NK-92 treated with Interleukin-12 subunit alpha and Interleukin-12 subunit beta, amount 100 ng/mL, for 24 hours (cell line): Measurements from ENCODE around the gene TTPAL.
"Not testable (repeated sequence)": the region's sequence is repeated elsewhere in the genome, so short reads cannot be mapped to it uniquely, and the experiment has no call there.

Experiments used
- DNase-seq: peaks from one replicate; lab custom pipeline; 2025; lab: John Stamatoyannopoulos, UW

Gene TTPAL

GRCh38 chr20:44468044-44468782, 7.5 kb upstream of the TTPAL start:
- no peak for DNase-seq

DNA sequence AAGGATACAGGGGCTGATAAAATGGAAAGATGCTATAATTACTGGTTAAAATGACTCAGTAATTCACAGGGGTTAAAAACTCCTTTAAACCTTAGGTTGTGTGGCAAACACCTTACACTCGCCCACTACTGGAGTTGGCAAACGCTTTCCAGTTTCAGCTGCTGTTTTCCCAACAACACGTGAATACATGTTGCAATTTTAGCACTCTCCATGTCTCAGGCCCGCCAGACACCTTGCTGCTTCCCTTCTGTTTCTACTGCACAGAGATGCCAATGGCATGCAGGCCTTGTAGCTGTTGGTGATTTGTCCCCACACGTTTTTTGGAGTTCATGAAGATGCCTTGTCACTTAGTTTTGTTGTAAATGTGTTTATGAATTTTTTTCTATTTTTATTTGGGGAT, 5.3 kb upstream of the TTPAL start:
- DNase-seq, result no peak

GRCh38 chr20:44471481-44471882, 4.2 kb upstream of the TTPAL start:
- no peak for DNase-seq

DNA sequence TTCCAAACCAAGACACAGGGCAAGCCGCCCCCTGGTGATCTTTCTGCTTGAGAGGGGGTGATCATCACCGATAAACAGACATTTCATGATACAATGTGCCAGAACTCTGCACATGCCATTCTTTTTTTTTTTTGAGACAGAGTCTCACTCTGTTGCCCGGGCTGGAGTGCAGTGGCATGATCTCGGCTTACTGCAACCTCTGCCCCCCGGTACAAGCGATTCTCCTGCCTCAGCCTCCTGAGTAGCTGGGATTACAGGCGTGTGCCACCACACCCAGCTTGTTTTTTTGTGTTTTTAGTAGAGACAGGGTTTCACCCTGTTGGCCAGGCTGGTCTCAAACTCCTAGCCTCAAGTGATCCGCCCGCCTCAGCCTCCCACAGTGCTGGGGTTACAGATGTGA, 3.4 kb upstream of the TTPAL start:
- DNase-seq, result not testable (repeated sequence)

DNA sequence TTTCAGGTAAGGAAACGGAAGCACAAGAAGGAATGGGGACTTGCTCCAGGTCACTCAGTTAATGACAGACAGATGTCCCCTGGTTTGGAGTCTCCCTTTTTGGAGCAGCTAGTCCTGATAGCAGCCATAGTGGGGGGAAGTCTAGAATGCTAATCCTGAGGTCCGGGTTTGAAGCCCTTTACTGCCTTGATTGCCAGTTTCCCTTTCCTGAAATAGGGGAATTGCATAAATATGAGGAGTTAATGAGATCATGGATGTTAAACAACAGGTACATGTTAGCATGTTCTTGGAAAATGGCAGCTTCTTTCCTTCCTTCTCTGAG, 341 bp upstream of the TTPAL start:
- no peak for DNase-seq

- no peak for DNase-seq
Observed at GRCh38 chr20:44477151-44477550, 1.5 kb downstream of the TTPAL start.

DNA sequence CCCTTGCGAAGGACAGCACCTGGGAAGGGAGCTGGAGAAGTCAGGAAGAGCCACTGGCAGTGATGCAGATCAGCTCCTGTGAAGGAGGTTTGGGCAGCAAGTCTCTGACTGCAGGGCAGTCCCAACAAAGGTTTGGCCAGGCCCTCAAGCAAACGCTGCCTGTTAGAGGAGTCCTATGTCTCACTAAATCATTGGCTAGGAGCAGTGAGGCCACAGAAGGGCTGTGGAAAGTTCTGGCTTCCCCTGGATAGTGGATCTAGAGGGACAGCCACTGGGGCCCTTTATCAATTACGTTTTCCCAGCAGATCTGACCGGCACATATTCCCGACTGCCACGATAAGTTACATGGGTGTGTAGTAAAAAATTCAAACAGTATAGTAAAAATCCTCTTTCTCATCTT, 2.5 kb downstream of the TTPAL start:
- DNase-seq, result no peak

- no peak for DNase-seq
Observed at GRCh38 chr20:44479643-44480042, 4.0 kb downstream of the TTPAL start.

DNA sequence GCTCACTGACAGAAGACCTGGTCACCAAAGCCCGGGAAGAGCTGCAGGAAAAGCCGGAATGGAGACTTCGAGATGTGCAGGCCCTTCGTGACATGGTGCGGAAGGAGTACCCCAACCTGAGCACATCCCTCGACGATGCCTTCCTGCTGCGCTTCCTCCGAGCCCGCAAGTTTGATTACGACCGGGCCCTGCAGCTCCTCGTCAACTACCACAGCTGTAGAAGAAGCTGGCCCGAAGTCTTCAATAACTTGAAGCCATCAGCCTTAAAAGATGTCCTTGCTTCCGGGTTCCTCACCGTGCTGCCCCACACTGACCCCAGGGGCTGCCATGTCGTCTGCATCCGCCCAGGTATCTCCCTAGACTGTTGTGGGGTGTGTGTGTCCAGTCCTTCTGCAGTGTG, 4.4 kb downstream of the TTPAL start:
- DNase-seq, result no peak

- no peak for DNase-seq
Observed at GRCh38 chr20:44481719-44482416, 6.2 kb downstream of the TTPAL start.

DNA sequence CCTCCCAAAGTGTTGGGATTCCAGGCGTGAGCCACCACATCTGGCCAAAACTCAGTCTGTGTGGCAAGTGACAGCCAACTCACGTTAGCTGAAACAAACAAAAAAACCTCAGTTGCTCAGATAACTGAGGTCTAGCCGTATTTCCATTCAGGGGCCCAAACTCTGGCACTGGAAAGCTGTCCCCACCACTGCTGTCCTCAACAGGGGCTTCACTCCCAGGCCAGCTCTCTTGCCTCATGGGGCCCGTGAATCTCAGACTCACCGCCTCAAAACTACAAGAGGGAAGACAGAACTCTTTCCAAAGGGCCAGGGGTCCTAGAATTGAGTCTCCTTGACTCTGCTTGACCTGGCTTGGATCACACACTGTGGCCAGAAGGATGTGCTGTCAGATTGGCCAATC, 7.4 kb downstream of the TTPAL start:
- no peak for DNase-seq

DNA sequence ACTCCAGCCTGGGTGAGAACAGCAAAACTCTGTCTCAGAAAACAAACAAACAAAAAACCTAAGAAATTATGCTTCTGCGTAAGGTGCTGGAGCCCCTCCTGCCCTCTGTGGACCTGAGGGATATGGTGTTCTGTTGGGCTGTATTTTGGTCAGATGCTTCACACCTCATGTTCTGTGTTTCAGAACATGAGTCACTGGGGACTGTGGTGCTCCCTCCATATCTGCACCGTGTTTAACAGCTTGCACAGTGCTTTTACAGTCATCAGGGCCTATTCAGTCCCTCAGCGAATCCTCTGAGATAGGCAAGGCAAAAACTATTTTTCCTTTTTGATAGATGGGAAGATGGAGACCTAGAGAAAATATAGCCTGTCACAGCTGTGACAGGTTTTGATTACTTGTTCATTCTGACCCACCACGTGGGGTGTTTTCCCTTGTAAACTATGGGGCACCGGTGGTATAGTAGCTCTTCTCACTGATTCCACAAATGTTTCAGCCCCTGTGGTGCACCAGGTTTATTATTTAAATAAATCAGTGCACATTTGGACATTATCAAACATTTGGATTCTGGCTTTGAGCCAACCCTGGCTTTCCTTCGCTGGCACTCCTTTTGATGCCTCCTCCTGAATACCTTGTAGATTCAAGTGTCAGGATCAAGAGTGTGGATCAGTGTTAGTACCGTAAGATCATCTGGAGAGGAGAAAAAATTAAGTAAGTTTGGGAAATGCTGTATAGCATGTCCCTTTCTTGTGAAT, 9.6 kb downstream of the TTPAL start:
- DNase-seq, result no peak

DNA sequence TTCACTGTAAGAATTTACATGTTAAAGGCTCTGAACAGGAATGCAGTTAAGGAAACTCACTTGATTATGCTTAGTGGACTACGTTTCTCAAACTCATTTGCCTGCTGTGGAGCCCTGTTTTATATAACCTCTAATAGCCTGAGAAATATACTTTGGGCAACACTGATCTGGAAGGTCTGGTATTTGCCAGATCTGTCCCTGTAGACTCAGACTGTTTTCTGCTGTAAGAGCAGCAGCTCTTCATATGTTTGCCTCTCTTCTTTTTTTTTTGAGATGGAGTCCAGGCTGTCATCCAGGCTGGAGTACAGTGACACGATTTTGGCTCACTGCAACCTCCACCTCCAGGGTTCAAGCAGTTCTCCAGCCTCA, 10.1 kb downstream of the TTPAL start:
- no peak for DNase-seq

- no peak for DNase-seq
Observed at GRCh38 chr20:44488551-44488950, 12.9 kb downstream of the TTPAL start.

DNA sequence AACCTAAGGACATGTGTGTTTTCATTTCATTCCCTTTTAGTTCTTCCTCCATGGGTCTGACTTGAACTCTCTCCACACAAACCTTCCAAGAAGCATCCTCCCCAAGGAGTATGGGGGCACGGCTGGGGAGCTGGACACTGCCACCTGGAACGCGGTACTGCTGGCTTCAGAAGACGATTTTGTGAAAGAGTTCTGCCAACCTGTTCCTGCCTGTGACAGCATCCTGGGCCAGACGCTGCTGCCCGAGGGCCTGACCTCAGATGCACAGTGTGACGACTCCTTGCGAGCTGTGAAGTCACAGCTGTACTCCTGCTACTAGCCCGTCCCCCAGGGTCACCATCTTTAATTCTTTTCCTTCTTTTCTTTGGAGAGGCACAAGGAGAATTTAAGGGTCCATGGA, 13.5 kb downstream of the TTPAL start:
- no peak for DNase-seq

GRCh38 chr20:44489931-44490330, 14.3 kb downstream of the TTPAL start:
- no peak for DNase-seq

GRCh38 chr20:44491635-44492395, 16.1 kb downstream of the TTPAL start:
- no peak for DNase-seq

DNA sequence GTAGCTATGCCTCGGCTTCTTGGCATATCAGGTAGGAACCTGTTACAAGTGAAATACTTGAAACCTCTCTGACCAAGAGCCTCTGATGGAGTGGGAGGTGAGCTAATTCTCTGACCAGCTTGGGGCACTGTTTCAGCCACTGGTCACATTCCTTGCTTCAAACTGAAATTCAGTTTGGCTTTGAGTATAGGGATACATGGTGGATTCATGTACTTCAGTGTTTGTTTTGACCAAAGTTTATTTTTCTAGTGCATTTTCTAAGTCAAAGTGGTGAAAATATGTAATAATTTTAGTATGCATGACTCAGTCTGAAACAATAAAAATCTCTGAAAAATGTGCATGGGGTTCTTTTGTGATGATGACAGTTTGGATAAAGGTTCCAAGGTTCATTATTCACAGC, 18.6 kb downstream of the TTPAL start:
- DNase-seq, result no peak

- no peak for DNase-seq
Observed at GRCh38 chr20:44494681-44495080, 19.0 kb downstream of the TTPAL start.

DNA sequence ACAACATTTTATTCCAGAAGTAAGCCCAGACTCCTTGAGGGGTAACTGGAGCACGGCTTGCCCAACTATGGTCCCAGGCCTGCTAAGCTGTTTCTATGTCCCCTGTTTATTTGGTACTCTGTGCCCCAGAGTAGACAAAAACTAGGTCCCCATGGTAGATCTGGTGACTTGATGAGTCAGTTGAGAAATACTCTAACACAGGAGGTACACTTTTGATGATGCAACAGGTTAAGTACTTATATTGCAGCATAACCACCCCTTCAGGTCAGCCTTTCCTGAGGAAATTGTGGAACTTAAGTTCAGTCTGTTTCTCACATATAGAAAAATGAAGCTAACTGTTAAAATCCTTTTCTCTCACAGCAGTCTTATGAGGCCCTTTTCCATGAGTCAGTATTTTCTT, 19.6 kb downstream of the TTPAL start:
- DNase-seq, result no peak

- DNase-seq, result peak; percentile 14
Observed at GRCh38 chr20:44495802-44496481, 20.3 kb downstream of the TTPAL start.

DNA sequence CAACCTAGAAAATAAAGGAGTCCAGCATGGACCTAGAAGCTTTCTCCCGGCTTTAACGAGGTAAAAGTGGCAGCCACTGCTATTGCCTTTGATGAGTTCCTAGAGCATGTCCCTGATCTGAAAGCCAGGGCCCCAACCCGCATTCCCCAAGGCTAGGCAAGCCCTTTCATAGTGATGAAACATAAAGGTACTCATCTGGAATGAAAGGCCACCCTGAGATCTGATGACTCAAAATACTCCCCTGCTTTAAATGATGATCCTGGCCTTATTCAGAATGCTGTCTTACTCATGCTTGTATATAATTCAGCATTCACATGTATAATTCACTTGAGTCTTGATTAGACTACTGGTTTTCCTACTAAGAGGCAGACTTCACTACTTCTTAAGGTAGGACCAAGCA, 21.3 kb downstream of the TTPAL start:
- no peak for DNase-seq
